IMR-90 (cell line): Measurements from ENCODE around the gene WDR48. TPM values are rescaled to one million over a fixed set of nuclear protein-coding genes. Genes with fewer than 3 reads are reported as not detected.

Source experiments
- ATAC-seq: fragments of 200-7000 bp; cut with Tn5 transposase; 2 replicates; pipeline ENCODE4 v1.9.1; 2020; ENCODE audit warnings: low read depth, mild to moderate bottlenecking, moderate library complexity
- BruUV-seq: library from RNA; stranded (reverse); fragments of 400-500 nt; replicated peaks from 2 replicates; lab custom pipeline; 2021; lab: Mats Ljungman, UMichigan
- CTCF ChIA-PET: fragments of 300-600 bp; formaldehyde crosslinking; extraction: SDS; loops from one replicate; lab custom pipeline; 2021; ENCODE audit warnings: antibody characterized with exemption; lab: Yijun Ruan, JAX
- POLR2A ChIA-PET: fragments of 300-600 bp; sonication (Branson Sonifier 250); formaldehyde crosslinking; loops from one replicate; lab custom pipeline; 2022; ENCODE audit warnings: antibody characterized with exemption; ENCODE audit not compliant: unreplicated experiment; lab: Charles Lee
- DNase-seq: peaks from one replicate; pipeline ENCODE4 v3.0.0; 2013
- H2AFZ ChIP-seq: replicated peaks from 2 replicates; pipeline ENCODE3; 2013; ENCODE audit warnings: low read length, mild to moderate bottlenecking; ENCODE audit not compliant: poor library complexity
- H2AK5ac ChIP-seq: 2 replicates; pipeline ENCODE4 v1.6.1; 2013; ENCODE audit warnings: low read depth, low read length, inconsistent platforms
- H2AK9ac ChIP-seq: replicated peaks from 2 replicates; pipeline ENCODE3; 2013; ENCODE audit warnings: mild to moderate bottlenecking, low read depth, low read length, moderate library complexity; ENCODE audit not compliant: poor library complexity
- H2BK120ac ChIP-seq: 2 replicates; pipeline ENCODE4 v1.6.1; 2013; ENCODE audit warnings: low read depth, low read length, inconsistent platforms
- H2BK15ac ChIP-seq: 3 replicates; pipeline ENCODE4 v1.6.1; 2013; ENCODE audit warnings: low read depth, low read length, inconsistent platforms
- H2BK20ac ChIP-seq: 2 replicates; pipeline ENCODE4 v1.6.1; 2013; ENCODE audit warnings: low read depth, mild to moderate bottlenecking, inconsistent platforms, low read length, moderate library complexity
- H2BK5ac ChIP-seq: 2 replicates; pipeline ENCODE4 v1.6.1; 2013; ENCODE audit warnings: mild to moderate bottlenecking, low read depth, low read length, inconsistent platforms; ENCODE audit not compliant: poor library complexity, severe bottlenecking
- H3K14ac ChIP-seq: replicated peaks from 2 replicates; pipeline ENCODE4 v1.6.1; 2013; ENCODE audit warnings: low read depth, low read length, inconsistent platforms
- H3K18ac ChIP-seq: 2 replicates; pipeline ENCODE4 v1.6.1; 2013; ENCODE audit warnings: low read depth, low read length, control low read depth
- H3K23ac ChIP-seq: 2 replicates; pipeline ENCODE4 v1.6.1; 2013; ENCODE audit warnings: low read depth, low read length, inconsistent platforms
- H3K27ac ChIP-seq: 2 replicates; pipeline ENCODE4 v1.5.1; 2013; ENCODE audit warnings: mild to moderate bottlenecking, control low read depth, low read length; ENCODE audit not compliant: insufficient read depth
- H3K27me3 ChIP-seq: 2 replicates; pipeline ENCODE4 v1.6.1; 2013; ENCODE audit warnings: low read length; ENCODE audit not compliant: control insufficient read depth, insufficient read depth
- H3K36me3 ChIP-seq: 2 replicates; pipeline ENCODE4 v1.6.1; 2013; ENCODE audit warnings: low read length, mixed read lengths; ENCODE audit not compliant: control insufficient read depth, insufficient read depth
- H3K4ac ChIP-seq: 2 replicates; pipeline ENCODE4 v1.6.1; 2013; ENCODE audit warnings: low read depth, low read length, inconsistent platforms
- H3K4me1 ChIP-seq: 2 replicates; pipeline ENCODE4 v1.6.1; 2013; ENCODE audit warnings: low read length, mixed read lengths; ENCODE audit not compliant: control insufficient read depth, insufficient read depth
- H3K4me2 ChIP-seq: 2 replicates; pipeline ENCODE4 v1.6.1; 2013; ENCODE audit warnings: low read depth, mild to moderate bottlenecking, control low read depth, low read length, moderate library complexity
- H3K4me3 ChIP-seq: 2 replicates; pipeline ENCODE4 v1.5.1; 2013; ENCODE audit warnings: low read depth, mild to moderate bottlenecking, control low read depth, low read length, moderate library complexity; ENCODE audit not compliant: insufficient read depth
- H3K56ac ChIP-seq: 2 replicates; pipeline ENCODE4 v1.6.1; 2013; ENCODE audit warnings: low read length, inconsistent platforms; ENCODE audit not compliant: insufficient read depth; ENCODE audit errors: extremely low read depth
- H3K79me1 ChIP-seq, 2 experiments: 2 replicates each; pipeline ENCODE4 v1.6.1; 2013; ENCODE audit warnings: low read length in 2 of 2, inconsistent platforms in 1 of 2, low read depth in 1 of 2
- H3K9ac ChIP-seq: 2 replicates; pipeline ENCODE4 v1.6.1; 2013; ENCODE audit warnings: low read depth, low read length, control low read depth
- H3K9me1 ChIP-seq: 2 replicates; pipeline ENCODE4 v1.6.1; 2013; ENCODE audit warnings: low read length, inconsistent platforms; ENCODE audit not compliant: insufficient read depth
- H3K9me3 ChIP-seq: 2 replicates; pipeline ENCODE4 v1.6.1; 2013; ENCODE audit warnings: low read length; ENCODE audit not compliant: control insufficient read depth, insufficient read depth
- H4K20me1 ChIP-seq: 2 replicates; pipeline ENCODE4 v1.6.1; 2013; ENCODE audit warnings: low read length, inconsistent platforms; ENCODE audit not compliant: insufficient read depth
- H4K5ac ChIP-seq: 2 replicates; pipeline ENCODE4 v1.6.1; 2013; ENCODE audit warnings: mild to moderate bottlenecking, low read depth, low read length, control low read depth
- H4K8ac ChIP-seq, 2 experiments: 2 replicates each; pipeline ENCODE4 v1.6.1; 2013; ENCODE audit warnings: low read depth in 2 of 2, low read length in 2 of 2, control low read depth in 1 of 2, inconsistent platforms in 1 of 2
- H4K91ac ChIP-seq: 2 replicates; pipeline ENCODE4 v1.6.1; 2013; ENCODE audit warnings: low read depth, low read length, inconsistent platforms; ENCODE audit not compliant: insufficient read depth
- BHLHE40 ChIP-seq: fragments of 150-350 bp; IDR thresholded peaks from 2 replicates; pipeline ENCODE4 v1.6.1; 2016; ENCODE audit warnings: mild to moderate bottlenecking, low read depth, low read length
- FOS ChIP-seq: fragments of 150-350 bp; IDR thresholded peaks from 2 replicates; pipeline ENCODE4 v1.6.1; 2016; ENCODE audit warnings: low read depth, low read length
- NFE2L2 ChIP-seq: fragments of 150-350 bp; IDR thresholded peaks from 2 replicates; pipeline ENCODE4 v1.6.1; 2016; ENCODE audit warnings: low read depth, mild to moderate bottlenecking, low read length
- POLR2A ChIP-seq: IDR thresholded peaks from 2 replicates; pipeline ENCODE4 v1.6.1; 2012; ENCODE audit warnings: mild to moderate bottlenecking, low read depth, low read length
- RAD21 ChIP-seq: IDR thresholded peaks from 2 replicates; pipeline ENCODE4 v1.6.1; 2012; ENCODE audit warnings: low read length, improper control_type of control experiment
- RCOR1 ChIP-seq: IDR thresholded peaks from 2 replicates; pipeline ENCODE4 v1.6.1; 2012; ENCODE audit warnings: mild to moderate bottlenecking, low read length, improper control_type of control experiment; ENCODE audit not compliant: insufficient replicate concordance
- SMC3 ChIP-seq: fragments of 150-350 bp; IDR thresholded peaks from 2 replicates; pipeline ENCODE4 v1.6.1; 2016; ENCODE audit warnings: low read depth, mild to moderate bottlenecking, antibody characterized with exemption, low read length, moderate library complexity
- dilution Hi-C: fragments of 300-500 bp; cut with HindIII; formaldehyde crosslinking; loops from one replicate; pipeline ENCODE4 v1.14.3; 2018; ENCODE audit warnings: low sequenced_read_pairs; ENCODE audit not compliant: unreplicated experiment
- in situ Hi-C: fragments of 300-500 bp; cut with MboI; formaldehyde crosslinking; loops from 3 replicates; pipeline ENCODE4 v1.14.3; 2019; ENCODE audit warnings: low sequenced_read_pairs, inconsistent platforms, mixed read lengths
- intact Hi-C: fragments of 100-400 bp; cut with micrococcal nuclease; formaldehyde crosslinking; loops from 2 replicates; pipeline ENCODE4 v1.10.0; 2022
- polyA plus RNA-seq, 3 experiments: library from polyadenylated mRNA; depleted of rRNA; stranded (reverse); fragments of >200 nt; gene quantifications; 2 replicates each; pipeline ENCODE4 v1.2.3, GENCODE V29; 2012; ENCODE audit warnings: low replicate concordance in 1 of 3
- total RNA-seq: library from RNA; depleted of rRNA; stranded (reverse); fragments of >200 nt; gene quantifications from 2 replicates; pipeline ENCODE4 v1.2.3, GENCODE V29; 2012
- TF ChIP-seq, protein P1 (sequence below): fragments of 150-350 bp; IDR thresholded peaks from 2 replicates; pipeline ENCODE4 v1.6.1; 2017; ENCODE audit warnings: mild to moderate bottlenecking, antibody characterized with exemption, low read length, low read depth
- TF ChIP-seq, protein P2 (sequence below): fragments of 150-350 bp; IDR thresholded peaks from 2 replicates; pipeline ENCODE4 v1.6.1; 2016; ENCODE audit warnings: low read depth, mild to moderate bottlenecking, low read length, moderate library complexity, borderline replicate concordance
- TF ChIP-seq, protein P3 (sequence below): conservative IDR thresholded peaks from 2 replicates; pipeline ENCODE4 v1.5.1; 2012; ENCODE audit warnings: mild to moderate bottlenecking, low read depth, low read length, improper control_type of control experiment

The WDR48 gene
- total and polyA plus RNA-seq, 2 of the 4 experiments (the other 2 are of a cell fraction), result 14.4 to 41.2 TPM

DNA sequence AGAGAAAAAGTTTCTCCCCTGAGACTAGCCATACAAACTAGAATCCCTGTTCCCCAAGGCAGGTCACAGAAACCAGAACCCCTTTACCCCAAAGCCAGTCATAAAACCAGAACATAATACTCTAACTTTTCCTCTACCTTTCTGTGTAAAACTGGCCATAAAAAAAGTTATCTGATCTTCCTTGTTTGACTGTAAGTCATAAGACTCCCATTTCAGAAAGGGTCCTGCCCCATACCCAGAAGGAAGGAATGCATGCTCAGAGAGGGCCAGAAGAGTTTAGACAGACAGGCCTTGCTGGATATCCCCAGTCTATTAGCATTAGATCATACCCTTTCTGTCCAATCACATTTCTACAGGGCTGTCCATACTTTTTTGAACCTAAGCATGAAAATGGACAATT lies 27.3 kb upstream of the WDR48 start:
- Histone ChIP-seq H3K27me3 (peaks cover 7% of the 10 kb centered on the region), H3K23ac (no peak overlapping the region), H2BK120ac (no peak overlapping the region), H3K36me3 (no peaks in the 10 kb centered on the region), H3K18ac (no peak overlapping the region), H3K14ac (no peak overlapping the region), H3K4me1 (no peaks in the 10 kb centered on the region), H3K4me2 (no peak overlapping the region), H2AK9ac (no peak overlapping the region), H3K79me1 (no peaks in the 10 kb centered on the region), H2BK15ac (no peak overlapping the region), H4K91ac (no peak overlapping the region), H3K27ac (no peak overlapping the region), H4K8ac (no peak overlapping the region), H2AFZ (no peak overlapping the region), H2BK20ac (no peak overlapping the region), H4K5ac (no peak overlapping the region), H3K9me1 (no peaks in the 10 kb centered on the region), H3K56ac (no peak overlapping the region), H3K9me3 (no peaks in the 10 kb centered on the region), H3K4ac (no peak overlapping the region), H4K20me1 (no peaks in the 10 kb centered on the region), H2BK5ac (no peak overlapping the region), H2AK5ac (no peak overlapping the region), H3K4me3 (no peak overlapping the region), H3K9ac (no peak overlapping the region)
- no peak for DNase-seq
- in situ Hi-C loops, result no loop called here
- ChIA-PET POLR2A (no interaction called here), CTCF (no interaction called here)
- no TSS peak for BruUV-seq
- TF ChIP-seq, protein P1, sequence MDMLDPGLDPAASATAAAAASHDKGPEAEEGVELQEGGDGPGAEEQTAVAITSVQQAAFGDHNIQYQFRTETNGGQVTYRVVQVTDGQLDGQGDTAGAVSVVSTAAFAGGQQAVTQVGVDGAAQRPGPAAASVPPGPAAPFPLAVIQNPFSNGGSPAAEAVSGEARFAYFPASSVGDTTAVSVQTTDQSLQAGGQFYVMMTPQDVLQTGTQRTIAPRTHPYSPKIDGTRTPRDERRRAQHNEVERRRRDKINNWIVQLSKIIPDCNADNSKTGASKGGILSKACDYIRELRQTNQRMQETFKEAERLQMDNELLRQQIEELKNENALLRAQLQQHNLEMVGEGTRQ, result no peak
- TF ChIP-seq BHLHE40 (no peak), POLR2A (no peak), NFE2L2 (no peak), RAD21 (no peak), RCOR1 (no peak), FOS (no peak), SMC3 (no peak)
- TF ChIP-seq, protein P2, sequence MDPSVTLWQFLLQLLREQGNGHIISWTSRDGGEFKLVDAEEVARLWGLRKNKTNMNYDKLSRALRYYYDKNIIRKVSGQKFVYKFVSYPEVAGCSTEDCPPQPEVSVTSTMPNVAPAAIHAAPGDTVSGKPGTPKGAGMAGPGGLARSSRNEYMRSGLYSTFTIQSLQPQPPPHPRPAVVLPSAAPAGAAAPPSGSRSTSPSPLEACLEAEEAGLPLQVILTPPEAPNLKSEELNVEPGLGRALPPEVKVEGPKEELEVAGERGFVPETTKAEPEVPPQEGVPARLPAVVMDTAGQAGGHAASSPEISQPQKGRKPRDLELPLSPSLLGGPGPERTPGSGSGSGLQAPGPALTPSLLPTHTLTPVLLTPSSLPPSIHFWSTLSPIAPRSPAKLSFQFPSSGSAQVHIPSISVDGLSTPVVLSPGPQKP, result no peak
- TF ChIP-seq, protein P3, sequence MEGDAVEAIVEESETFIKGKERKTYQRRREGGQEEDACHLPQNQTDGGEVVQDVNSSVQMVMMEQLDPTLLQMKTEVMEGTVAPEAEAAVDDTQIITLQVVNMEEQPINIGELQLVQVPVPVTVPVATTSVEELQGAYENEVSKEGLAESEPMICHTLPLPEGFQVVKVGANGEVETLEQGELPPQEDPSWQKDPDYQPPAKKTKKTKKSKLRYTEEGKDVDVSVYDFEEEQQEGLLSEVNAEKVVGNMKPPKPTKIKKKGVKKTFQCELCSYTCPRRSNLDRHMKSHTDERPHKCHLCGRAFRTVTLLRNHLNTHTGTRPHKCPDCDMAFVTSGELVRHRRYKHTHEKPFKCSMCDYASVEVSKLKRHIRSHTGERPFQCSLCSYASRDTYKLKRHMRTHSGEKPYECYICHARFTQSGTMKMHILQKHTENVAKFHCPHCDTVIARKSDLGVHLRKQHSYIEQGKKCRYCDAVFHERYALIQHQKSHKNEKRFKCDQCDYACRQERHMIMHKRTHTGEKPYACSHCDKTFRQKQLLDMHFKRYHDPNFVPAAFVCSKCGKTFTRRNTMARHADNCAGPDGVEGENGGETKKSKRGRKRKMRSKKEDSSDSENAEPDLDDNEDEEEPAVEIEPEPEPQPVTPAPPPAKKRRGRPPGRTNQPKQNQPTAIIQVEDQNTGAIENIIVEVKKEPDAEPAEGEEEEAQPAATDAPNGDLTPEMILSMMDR, result no peak
- intact Hi-C loops, result no loop called here
- dilution Hi-C loops, result no loop called here
- ATAC-seq, result no peak
